Heart left ventricle (tissue), 13 donors: ENCODE results near the gene HES5.

ENCODE experiments used
- POLR2A ChIP-seq, 2 donors: fragments of 450-650 bp; IDR thresholded peaks; one replicate each; pipeline ENCODE4 v1.6.1; 2017; ENCODE audit warnings: antibody characterized with exemption in 2 of 2, mild to moderate bottlenecking in 2 of 2, moderate library complexity in 2 of 2
- TF ChIP-seq, protein P1 (sequence below), 12 donors: fragments of 200-600 bp; sonication (generic) in 4 of 12; IDR thresholded peaks; one replicate each; pipeline versions ENCODE4 v1.5.0 to v1.8.0; 2018 to 2022; ENCODE audit warnings: antibody characterized with exemption in 12 of 12, mild to moderate bottlenecking in 5 of 12
- donor health status: ischemic (EF 13 %, LVEDD 7.1; RV severe dilation, severe dysfunction).
- donor health status: DM: no; HTN: yes; CAD: no.
- donor health status: DM: no; HTN: no; CAD: no.
- donor health status: ischemic (EF 25% LVEDD 6.9; RV normal size, moderate dysfunction).
- donor health status: ischemic (EF 25% LVEDD 5.7; RV mildly dilated, moderate dysfunction).
- donor health status: ischemic (EF 35%, LVEDD 5.7; RV mildly dilated, moderate dysfunction).
- donor health status: nonischemic (EF 11% LVEDD 7.7; RV severe dilation, severe dysfunction).
- donor health status: DM: yes; HTN: yes; CAD: no.
- donor health status: PGD.
- donor health status: ischemic (EF 29% LVEDD 5.4; RV normal size, mild dysfunction).
- donor health status: nonischemic (EF 23%, LVEDD 6.1; RV moderate dilation, normal function).

DNA sequence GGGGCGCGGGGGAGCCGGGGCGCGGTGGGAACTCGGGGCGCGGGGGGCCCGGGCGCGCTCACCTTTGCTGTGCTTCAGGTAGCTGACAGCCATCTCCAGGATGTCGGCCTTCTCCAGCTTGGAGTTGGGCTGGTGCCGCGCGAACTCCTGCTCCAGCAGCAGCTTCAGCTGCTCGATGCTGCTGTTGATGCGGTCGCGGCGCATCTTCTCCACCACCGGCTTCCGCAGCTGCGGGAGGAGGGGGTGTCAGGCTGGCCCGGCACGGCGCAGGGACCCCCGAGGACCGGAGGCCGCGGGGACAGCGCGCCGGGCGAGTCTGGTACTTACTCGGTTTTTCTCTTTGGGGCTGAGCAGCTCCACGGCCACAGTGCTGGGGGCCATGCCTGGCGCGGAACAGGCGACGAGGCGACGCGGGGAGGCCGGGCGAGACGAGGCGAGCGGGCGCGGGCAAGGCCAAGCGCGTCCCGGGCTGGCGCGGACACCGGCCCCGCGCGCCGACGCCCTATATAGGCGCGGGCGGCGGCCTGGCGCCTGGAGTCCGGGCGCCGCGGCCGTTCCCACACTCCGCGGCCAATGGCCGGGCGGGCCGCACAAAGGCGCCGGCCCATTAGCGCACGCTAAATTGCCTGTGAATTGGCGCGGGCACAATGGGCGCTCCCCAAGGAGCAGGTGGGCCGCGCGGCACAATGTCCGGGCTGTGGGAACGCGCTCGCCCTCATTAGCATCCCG, at the start of gene HES5:
- TF ChIP-seq, protein P1, sequence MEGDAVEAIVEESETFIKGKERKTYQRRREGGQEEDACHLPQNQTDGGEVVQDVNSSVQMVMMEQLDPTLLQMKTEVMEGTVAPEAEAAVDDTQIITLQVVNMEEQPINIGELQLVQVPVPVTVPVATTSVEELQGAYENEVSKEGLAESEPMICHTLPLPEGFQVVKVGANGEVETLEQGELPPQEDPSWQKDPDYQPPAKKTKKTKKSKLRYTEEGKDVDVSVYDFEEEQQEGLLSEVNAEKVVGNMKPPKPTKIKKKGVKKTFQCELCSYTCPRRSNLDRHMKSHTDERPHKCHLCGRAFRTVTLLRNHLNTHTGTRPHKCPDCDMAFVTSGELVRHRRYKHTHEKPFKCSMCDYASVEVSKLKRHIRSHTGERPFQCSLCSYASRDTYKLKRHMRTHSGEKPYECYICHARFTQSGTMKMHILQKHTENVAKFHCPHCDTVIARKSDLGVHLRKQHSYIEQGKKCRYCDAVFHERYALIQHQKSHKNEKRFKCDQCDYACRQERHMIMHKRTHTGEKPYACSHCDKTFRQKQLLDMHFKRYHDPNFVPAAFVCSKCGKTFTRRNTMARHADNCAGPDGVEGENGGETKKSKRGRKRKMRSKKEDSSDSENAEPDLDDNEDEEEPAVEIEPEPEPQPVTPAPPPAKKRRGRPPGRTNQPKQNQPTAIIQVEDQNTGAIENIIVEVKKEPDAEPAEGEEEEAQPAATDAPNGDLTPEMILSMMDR (IDR thresholded peaks at IDR 0.05), result no peak
- TF ChIP-seq POLR2A (IDR thresholded peaks at IDR 0.05), result peak in 1 of 2 donors; percentile 72
